T1000 (cell line): Measurements from ENCODE around the gene AIFM3.

ENCODE experiments used
- DNase-seq: peaks from one replicate; lab custom pipeline; 2025; ENCODE audit warnings: mixed read lengths; lab: John Stamatoyannopoulos, UW

AIFM3 gene

DNA sequence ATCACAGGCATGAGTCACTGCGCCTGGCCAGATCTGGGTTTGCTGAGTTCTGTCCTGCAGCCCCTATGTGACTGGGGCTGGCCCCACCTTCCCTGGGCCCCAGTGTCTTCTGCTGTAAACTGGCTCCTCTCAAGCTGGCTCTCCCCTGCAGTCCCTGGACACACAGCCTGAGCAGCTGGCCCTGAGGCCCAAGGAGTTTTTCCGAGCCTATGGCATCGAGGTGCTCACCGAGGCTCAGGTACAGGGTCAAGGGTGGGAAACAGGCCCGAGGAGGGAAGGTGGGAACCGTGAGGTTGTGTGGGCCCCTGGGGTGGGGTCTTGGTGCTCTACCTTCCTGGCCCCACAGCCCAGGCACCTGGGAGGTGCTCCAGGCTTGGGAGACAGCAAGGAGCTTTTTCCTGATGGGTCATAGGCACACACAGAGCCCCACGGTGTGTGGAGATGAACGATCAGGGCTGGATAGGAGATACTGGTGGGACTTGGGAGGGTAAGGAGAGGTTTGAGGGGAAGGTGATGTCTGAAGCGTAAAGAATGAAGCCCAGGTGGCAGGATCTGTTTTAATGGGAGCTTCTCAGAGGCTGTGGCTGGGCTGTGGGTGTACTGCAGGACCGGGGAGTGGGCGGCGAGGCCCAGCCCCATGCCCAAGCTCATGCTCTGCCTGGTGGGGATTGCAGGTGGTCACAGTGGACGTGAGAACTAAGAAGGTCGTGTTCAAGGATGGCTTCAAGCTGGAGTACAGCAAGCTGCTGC is 8.7 kb downstream of the AIFM3 start:
- no peak for DNase-seq

DNA sequence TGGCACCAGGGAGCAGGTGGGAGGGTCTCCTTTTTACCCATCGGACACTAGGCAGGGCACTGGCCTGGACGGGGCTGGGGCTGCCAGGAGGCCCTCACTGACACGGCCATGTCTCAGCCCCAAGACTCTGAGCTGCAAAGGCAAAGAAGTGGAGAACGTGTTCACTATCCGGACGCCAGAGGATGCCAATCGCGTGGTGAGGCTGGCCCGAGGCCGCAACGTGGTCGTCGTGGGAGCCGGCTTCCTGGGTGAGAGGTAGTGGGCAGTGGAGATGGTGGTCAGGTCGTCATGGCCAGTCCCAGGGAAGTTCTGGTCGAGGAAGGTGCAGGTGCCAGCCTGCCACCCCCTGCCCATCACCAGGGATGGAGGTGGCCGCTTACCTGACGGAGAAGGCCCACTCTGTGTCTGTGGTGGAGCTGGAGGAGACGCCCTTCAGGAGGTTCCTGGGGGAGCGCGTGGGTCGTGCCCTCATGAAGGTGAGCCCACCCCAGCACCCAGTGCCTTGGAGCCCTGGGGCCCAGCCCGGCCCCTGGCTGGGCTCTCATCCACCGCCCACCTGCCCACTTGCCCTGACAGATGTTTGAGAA is 9.3 kb downstream of the AIFM3 start:
- DNase-seq, result no peak

DNA sequence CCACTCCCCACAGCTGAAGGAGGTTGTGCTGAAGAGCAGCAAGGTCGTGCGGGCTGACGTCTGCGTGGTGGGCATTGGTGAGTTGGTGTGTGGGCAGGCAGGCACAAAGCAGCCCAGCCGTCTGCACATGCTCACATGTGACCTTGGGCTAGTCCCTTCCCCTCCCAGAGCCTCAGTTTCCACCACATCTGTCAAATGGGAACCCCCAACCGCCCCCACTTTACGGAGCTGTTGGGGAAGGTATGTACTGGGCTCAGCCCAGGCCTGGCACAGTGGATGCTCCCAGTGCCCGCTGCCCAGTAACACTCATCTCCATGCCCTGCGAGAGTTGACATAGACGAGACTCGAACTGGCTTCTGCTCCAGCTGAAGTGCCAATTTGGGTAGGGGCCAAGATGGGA is 10.0 kb downstream of the AIFM3 start:
- no peak for DNase-seq

DNA sequence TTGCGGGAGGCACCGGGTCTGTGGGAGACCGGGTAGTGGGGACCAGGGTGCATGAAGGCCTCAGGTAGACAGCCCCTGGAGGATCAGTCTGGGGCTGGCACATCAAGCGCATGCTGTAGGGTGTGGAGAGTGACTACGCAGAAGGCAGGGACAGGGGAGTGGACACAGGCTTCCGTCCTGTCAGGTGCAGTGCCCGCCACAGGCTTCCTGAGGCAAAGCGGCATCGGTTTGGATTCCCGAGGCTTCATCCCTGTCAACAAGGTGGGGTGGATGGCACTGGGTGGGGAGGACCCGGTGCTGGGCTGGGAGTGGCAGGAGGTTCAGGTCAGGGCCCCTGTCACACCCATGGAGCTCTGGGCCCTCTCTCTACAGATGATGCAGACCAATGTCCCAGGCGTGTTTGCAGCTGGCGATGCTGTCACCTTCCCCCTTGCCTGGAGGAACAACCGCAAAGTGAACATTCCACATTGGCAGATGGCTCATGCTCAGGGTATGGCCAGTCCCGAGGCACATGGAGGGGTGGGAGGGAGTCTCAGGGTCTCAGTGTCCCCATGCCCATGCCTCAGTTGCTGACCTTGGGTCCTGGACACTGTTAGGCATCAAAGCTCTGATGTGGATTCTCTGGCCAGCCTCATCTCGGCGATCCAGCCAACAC is 10.6 kb downstream of the AIFM3 start:
- no peak for DNase-seq

DNA sequence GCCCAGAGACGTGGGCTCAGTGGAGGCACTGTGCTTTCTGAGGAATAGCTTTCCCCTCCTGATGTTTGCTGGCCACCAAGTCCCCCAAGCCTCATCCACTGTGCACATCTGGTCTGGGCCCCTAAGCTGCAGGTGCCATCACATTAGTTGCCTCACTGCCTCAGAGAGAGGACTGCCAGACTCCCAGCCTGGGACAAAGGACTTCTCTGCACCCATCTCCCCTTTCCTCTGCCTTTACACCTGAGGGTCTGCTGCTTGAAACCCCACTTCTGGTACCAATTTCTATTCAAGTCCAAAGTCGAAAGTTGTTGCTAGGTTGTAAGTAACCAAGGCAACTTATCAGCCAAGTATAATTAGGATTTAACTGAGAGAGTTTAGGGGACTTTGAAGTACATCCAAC is 11.4 kb downstream of the AIFM3 start:
- DNase-seq, result no peak

DNA sequence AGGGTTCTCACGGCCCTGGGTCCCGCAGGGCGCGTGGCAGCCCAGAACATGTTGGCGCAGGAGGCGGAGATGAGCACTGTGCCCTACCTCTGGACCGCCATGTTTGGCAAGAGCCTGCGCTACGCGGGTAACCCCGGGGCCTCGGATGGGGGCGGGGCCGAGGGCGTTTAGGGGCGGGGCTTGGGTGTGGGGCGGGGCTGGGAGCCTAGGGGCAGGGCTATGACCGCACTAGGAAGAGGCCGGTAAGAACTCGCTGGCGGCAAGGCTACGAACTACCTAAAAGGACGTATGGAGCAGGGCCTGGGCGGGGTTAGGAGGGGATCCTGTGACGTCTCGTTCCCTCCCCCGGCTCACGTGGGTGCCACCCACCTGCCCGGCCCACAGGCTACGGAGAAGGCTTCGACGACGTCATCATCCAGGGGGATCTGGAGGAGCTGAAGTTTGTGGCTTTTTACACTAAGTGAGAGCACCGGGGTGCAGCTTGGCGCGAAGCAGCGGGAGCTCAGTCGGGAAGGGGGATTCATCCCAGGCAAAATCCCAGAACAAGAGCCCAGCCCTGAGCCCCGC is 12.3 kb downstream of the AIFM3 start:
- peak; percentile 42 for DNase-seq

DNA sequence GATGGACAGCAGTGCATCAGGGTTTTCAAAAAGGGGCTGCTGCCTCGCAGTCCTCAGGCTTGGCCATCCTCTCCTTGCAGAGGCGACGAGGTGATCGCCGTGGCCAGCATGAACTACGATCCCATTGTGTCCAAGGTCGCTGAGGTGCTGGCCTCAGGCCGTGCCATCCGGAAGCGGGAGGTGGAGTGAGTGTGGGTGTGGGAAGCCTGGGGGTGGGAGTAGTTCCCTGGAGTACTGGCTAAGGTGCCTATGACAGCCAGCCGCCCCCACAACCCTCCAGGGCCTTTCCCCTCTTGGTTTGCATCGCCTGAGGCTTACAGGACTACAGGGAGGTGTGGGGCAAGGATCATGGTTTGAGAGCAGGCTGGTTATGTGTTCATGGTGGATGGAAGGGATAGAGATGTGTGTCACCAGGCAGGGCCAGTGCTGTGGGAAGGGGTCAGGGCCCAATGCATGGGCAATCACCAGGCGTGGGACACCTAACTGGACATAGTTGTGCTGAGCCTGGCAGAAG is 12.9 kb downstream of the AIFM3 start:
- DNase-seq, result no peak

DNA sequence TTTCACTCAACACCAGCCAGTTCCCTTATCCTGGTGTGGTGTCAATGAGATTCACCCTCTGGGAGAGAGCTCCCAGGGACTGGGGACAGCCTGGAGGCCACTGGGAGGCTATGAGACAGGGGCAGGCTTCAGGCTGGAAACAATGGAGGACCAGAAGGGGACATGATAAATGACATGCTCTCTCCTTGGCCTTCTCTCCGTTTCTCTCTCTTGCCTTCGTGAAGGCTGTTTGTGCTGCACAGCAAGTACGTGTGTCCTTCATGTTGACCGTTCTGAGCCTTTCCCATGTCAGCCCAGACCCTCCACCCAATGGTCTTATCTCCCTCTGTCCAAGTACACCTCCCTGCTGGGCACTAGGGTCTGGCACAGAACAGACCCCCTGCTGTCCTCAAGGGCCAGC is 13.5 kb downstream of the AIFM3 start:
- DNase-seq, result no peak

DNA sequence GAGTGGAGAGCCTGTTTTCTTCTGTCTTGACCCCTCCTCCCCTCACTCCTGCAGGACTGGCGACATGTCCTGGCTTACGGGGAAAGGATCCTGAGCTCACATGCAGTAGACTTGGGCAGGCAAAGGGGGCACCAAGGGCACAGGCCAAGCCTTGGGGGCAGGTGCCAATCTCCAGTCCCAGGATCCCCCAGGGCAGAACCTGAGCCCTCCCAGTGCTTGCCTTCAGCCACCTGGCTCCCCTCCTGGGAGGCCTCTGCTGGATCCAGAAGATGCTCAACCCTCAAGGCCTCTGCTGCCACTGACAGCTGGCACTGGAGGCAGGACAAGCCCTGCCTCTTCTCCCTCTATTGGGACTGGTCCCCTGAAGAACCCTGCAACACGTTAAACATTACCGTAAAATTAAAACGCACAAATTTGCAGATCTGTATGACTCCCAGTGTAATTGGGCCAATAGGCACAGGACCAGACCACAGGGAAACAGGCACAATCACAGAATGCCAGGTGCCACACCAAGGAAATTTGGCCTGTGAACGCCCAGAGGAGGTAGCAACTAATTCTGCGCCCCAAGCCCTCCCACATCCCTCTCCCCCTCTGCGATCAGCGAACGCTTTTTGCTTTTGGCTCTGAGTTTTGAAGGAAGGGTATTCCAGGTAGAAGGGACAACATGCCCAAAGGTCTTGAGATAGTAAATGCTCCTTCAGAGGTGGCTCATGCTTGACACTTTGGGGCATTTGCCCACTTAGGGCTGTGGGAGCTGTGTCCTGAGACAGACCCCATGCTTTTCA is 14.1 kb downstream of the AIFM3 start:
- DNase-seq, result no peak

DNA sequence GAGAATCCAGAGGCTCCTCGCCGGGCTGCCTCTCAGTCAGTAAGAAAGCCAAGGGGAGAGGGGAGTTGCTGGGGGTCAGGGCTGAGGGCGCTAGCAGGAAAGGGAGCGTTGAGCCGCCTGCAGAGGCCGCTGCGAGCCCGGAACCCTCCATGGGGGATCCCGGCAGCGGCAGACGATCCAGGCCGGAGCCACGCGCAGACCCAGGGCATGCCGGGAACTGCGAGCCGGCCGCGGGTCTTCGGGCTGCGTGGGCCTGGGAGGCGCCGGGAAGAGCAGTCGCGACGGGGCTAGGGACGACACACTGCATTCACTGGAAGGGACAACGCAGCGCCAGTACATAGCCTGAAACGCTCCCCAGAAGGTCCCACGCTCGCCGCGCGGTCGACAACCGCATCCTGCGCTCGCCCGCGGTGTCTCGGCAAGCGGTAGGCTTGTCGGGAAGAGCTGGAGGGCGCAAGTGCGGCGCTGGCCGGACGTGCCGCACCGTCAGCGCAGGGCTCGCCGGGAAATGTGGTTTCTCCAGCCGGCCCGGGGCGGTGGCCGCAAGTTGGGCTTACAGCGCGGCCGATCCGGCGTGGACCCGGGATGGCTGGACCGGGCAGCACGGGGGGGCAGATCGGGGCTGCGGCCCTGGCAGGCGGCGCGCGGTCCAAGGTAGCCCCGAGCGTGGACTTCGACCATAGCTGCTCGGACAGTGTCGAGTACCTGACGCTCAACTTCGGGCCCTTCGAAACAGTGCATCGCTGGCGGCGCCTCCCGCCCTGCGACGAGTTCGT is 14.9 kb downstream of the AIFM3 start, which contains the start of gene LZTR1:
Gene LZTR1 (plus strand): TSS at position 511 of the 776 bp plus-strand sequence. CDS start 75 bp downstream, at position 586.
- peak; percentile 72 for DNase-seq

DNA sequence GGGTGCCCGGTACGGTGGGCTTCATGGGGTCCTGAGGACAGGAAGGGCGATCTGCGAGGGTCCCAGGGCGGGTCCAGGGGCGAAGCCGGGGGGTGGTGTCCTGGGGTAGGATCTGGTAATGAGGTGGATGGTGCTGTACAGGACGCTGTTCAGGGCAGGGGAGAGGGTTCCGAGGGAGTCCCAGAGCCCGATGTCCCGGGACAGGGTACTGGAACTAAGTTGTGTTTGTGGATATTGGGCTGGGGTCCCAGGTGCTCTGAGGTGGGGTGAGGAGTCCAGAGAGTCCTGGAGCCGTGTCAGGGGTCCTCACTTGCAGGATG is 15.5 kb downstream of the AIFM3 start:
- DNase-seq, result no peak

DNA sequence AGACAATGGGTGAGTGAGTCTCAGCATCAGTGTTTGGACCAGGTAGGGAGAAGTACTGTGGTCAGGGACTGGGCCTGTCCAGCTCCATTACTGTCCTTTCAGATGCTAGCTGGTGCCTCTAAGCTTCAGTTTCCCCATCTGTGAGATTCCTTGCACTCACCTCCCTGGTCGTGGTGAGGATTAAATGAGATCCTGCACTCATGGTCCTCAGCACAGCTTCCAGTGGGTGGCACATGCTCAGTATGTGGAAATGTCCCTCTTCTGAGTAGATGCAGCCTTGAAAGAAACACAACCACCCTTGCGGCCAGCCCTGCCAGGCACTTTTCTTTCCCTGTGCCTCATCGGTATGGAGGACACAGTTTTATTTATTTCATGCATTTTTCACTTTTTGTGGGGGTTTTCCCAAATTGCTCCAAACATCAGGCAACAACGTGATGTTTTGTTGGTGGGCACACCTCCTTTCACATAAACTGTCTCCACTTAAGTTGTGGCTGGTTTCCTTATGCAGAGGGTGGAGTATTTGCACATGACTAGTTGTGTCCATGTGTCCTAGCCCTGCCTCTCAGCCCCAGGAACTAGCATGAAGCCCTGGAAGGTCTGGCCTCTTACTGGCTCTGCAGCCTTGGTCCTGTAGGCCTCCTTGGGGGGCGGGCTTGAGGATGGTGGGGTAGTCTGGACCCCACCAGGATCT is 16.2 kb downstream of the AIFM3 start:
- DNase-seq, result no peak

DNA sequence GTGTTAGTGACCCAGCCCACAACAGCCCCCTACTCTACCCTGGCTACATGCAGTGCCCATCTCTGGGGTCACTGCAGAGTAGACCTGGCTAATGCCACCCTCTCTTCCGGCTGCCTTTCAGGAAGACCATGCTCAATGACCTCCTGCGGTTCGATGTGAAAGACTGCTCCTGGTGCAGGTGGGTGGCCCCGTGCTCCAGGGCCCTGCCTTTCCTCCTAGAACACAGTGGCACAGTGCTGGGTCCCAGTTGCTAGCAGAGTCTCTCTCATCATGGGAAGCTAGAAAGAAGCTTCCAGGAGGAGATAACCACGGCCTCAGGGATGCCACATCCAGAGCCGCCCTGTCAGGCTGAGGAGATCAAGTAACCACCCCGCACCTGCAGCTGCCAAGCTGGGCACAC is 18.7 kb downstream of the AIFM3 start:
- no peak for DNase-seq

DNA sequence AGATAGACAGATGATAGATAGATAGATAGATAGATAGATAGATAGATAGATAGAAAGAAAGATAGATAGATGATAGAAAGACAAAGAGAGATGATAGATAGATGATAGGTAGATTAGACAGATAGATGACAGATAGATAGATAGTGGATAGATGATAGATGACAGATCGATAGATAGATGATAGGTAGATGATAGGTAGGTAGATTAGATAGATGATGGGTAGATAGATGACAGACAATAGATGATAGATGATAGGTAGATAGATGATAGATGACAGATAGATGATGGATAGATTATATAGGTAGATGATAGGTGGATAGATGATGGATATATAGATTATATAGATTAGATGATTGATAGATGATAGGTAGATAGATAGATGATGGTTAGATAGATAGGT is 19.3 kb downstream of the AIFM3 start:
- DNase-seq, result no peak

DNA sequence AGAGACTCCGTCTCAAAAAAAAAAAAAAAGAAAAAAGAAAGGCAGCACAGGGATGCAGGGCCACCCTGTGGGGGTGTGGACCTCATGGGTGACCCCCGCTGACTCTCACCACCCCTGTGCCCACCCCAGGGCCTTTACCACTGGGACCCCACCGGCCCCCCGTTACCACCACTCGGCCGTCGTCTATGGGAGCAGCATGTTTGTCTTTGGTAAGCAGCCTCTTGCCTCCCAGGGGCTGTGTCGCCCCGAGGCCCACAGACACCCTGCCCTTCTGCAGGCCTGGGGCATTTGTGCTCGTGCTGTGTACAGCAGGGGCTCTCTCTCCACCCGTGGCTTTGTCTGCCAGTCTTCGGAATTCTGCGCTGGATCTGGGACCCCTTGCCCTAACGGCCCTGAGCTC is 20.3 kb downstream of the AIFM3 start:
- no peak for DNase-seq

DNA sequence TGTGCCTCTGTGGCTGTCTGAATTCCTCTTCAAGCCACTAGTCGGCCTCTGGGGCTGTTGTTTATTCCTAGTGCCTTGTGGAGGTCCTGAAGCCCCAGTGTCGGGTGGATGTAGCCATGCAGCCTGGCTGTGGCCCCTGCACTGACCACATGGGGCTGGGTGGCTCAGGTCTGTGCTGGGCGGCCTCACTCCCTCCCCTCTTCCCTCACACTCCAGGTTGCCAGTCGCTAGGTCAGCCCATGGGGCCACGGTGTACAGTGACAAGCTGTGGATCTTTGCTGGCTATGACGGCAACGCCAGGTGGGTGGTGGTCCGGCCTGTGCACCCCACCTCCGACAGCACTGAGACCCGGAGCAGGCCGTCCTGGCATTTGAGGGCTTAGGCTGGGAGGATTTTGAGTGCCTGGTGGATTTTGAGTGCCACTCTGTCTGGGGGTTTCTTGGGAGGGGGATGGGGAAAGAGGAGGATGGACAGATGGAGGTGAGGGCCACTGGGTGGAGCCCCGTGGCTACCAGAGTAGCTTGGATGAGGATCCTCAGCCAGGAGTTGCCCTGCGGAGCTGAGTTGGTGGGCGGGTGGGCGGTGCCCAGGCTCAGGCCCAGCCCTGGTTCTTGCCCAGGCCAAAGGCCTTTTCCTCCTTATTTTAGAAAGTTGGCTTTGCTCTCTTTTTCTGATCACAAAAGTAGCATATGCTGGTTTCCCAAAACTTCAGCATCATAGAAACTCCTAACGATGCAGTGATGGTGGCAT is 21.7 kb downstream of the AIFM3 start:
- no peak for DNase-seq

DNA sequence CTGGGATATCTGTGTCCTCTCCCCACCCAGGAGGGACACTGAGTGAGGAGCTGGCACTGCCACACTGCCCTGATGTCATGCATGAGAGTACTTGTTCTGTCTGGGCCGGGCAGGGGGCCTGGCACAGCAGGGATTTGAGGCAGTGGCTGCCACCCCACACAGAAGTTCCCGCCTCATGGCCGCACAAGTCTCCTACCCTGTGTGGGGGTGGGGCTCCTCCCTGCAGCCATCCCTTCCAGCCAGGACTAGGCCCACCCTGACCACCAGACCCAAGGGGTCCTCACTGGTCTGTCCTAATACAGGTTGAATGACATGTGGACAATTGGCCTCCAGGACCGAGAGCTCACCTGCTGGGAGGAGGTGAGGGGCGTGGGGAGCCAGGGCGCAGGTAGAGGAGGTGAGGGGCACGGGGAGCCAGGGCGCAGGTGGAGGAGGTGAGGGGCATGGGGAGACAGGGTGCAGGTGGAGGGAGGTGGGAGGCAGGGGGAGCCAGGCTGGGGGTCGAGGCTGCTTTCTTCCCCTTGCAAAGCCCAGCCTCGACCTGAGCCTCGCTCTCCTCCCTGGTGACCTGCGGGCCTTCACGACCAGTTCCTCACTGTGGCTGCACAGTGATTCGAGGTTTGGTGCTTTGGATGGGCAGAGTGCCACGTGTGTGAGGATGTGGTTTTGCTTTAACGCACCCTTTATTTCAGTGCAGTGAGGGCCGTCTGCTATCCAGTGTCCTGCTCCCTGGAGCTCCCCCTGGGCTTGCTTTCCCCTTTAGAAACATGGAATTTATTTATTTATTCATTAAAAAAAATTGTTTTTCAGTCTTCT is 22.5 kb downstream of the AIFM3 start:
- no peak for DNase-seq

DNA sequence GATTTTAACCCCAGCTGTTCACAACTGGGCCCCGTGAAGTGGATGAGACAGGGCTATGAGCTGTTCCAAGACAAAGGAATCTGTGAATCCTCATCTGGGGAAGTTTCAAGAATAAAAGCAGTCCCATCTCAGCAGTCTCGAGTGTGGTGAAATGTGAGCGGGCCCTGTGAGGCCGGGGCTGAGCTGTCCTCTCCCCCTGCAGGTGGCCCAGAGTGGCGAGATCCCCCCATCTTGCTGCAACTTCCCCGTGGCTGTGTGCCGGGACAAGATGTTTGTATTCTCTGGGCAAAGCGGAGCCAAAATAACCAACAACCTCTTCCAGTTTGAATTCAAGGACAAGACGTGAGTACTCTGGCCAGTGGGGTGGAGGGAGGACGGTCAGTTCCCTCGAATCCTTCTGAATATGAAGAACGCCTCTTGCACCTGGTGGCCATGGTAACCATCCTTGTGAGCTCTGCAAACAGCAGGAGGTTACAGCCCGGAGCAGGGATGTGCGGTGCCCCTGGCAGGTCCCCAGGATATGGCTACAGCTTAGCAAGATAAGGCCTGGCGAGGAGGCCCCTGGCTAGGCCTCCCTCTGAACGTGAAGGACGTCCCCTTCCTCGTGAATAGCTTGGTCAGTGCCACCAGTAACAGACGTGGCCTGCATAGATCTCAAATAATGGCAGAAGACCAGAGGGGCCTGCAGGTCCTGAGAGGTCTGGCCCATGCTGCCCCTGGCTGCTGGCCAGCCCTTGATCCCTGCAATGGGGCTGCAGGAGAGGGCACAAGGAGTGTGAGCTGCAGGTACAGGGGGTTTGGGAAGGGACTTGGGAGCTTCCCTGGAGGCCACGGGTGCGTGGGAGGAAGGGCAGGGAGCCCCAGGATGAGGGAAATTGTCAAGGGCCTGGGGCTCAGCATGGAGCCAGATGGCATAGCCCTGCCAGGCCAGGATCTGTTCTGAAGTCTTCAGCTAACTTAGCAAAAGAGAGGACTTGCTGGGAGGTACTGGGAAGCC is 23.4 kb downstream of the AIFM3 start:
- DNase-seq, result no peak
